H1 (cell line): ENCODE results near the gene TP63. TPM values are rescaled to one million over a fixed set of nuclear protein-coding genes. Genes with fewer than 3 reads are reported as not detected.

Source experiments
- CTCF ChIA-PET: fragments of 300-600 bp; sonication (Branson Sonifier 250); formaldehyde crosslinking; loops from one replicate; lab custom pipeline; 2021; ENCODE audit not compliant: partially characterized antibody; lab: Charles Lee
- POLR2A ChIA-PET: fragments of 300-600 bp; sonication (Branson Sonifier 250); formaldehyde crosslinking; loops from one replicate; lab custom pipeline; 2021; ENCODE audit warnings: inconsistent platforms; ENCODE audit not compliant: partially characterized antibody; lab: Charles Lee
- DNase-seq, 2 experiments: peaks; one replicate each; pipeline versions ENCODE4 v3.0.0 to v3.0.0-alpha.2; 2010 to 2022; ENCODE audit warnings: low spot score in 2 of 2, low read depth in 1 of 2, mixed read lengths in 1 of 2
- FAIRE-seq: peaks from 2 replicates; lab custom pipeline; 2011; peaks lifted over from hg19 to GRCh38; lab: Jason Lieb, UNC
- H2AFZ ChIP-seq: 2 replicates; pipeline ENCODE4 v1.8.1; 2012; ENCODE audit warnings: low read length, inconsistent platforms
- H2AK5ac ChIP-seq: 2 replicates; pipeline ENCODE4 v1.6.1; 2013; ENCODE audit warnings: low read depth, low read length
- H2BK120ac ChIP-seq: replicated peaks from 2 replicates; pipeline ENCODE3; 2013; ENCODE audit warnings: low read depth, low read length, inconsistent platforms
- H2BK12ac ChIP-seq: 2 replicates; pipeline ENCODE4 v1.6.1; 2013; ENCODE audit warnings: low read depth, low read length
- H2BK15ac ChIP-seq: 2 replicates; pipeline ENCODE4 v1.6.1; 2013; ENCODE audit warnings: low read length
- H2BK20ac ChIP-seq: 2 replicates; pipeline ENCODE4 v1.6.1; 2013; ENCODE audit warnings: low read length
- H2BK5ac ChIP-seq: 2 replicates; pipeline ENCODE4 v1.6.1; 2013; ENCODE audit warnings: low read depth, low read length
- H3K14ac ChIP-seq: 2 replicates; pipeline ENCODE4 v1.6.1; 2013; ENCODE audit warnings: inconsistent platforms; ENCODE audit not compliant: insufficient read length
- H3K18ac ChIP-seq: 2 replicates; pipeline ENCODE4 v1.6.1; 2013; ENCODE audit warnings: low read length; ENCODE audit errors: extremely low read depth
- H3K23ac ChIP-seq: 2 replicates; pipeline ENCODE4 v1.6.1; 2013; ENCODE audit warnings: inconsistent platforms; ENCODE audit not compliant: insufficient read length
- H3K23me2 ChIP-seq: 2 replicates; pipeline ENCODE4 v1.6.1; 2013; ENCODE audit warnings: low read depth, low read length
- H3K27ac ChIP-seq: 2 replicates; pipeline ENCODE4 v1.6.1; 2011; ENCODE audit warnings: low read depth, low read length, inconsistent platforms
- H3K27me3 ChIP-seq, 4 experiments: replicated peaks in 1 of 4; 1 replicate in 1 of 4; 2 replicates in 3 of 4; pipeline versions ENCODE4 v1.6.1 to v1.8.1; 2011 to 2013; ENCODE audit warnings: low read length in 3 of 4, mild to moderate bottlenecking in 3 of 4, inconsistent platforms in 2 of 4, mixed read lengths in 2 of 4, moderate library complexity in 1 of 4; ENCODE audit not compliant: control insufficient read depth in 3 of 4, insufficient read depth in 3 of 4; ENCODE audit errors: extremely low read depth in 1 of 4
- H3K36me3 ChIP-seq, 4 experiments: 2 replicates each; pipeline versions ENCODE4 v1.6.1 to v1.8.1; 2011 to 2013; ENCODE audit warnings: mild to moderate bottlenecking in 4 of 4, low read length in 3 of 4, moderate library complexity in 2 of 4, control low read depth in 1 of 4, inconsistent platforms in 1 of 4; ENCODE audit not compliant: insufficient read depth in 4 of 4, control insufficient read depth in 2 of 4
- H3K4ac ChIP-seq: replicated peaks from 2 replicates; pipeline ENCODE3; 2013; ENCODE audit warnings: low read length, low read depth, mixed read lengths, inconsistent platforms; ENCODE audit not compliant: insufficient read length
- H3K4me1 ChIP-seq, 4 experiments: replicated peaks in 1 of 4; 1 replicate in 1 of 4; 2 replicates in 3 of 4; pipeline versions ENCODE4 v1.6.1 to v1.8.1; 2011 to 2013; ENCODE audit warnings: low read length in 3 of 4, inconsistent platforms in 2 of 4, mixed read lengths in 1 of 4; ENCODE audit not compliant: insufficient read depth in 4 of 4, control insufficient read depth in 3 of 4
- H3K4me2 ChIP-seq, 2 experiments: 2 replicates each; pipeline versions ENCODE4 v1.6.1 to v1.8.1; 2011 to 2013; ENCODE audit warnings: low read depth in 2 of 2, low read length in 2 of 2, control low read depth in 1 of 2, inconsistent platforms in 1 of 2, mild to moderate bottlenecking in 1 of 2; ENCODE audit not compliant: insufficient read depth in 1 of 2
- H3K4me3 ChIP-seq, 4 experiments: fragments of 200-600, 300-600 bp in 1 of 4; sonication (generic), shearing (Covaris generic), sonication (Bioruptor Twin) in 1 of 4; 2 replicates each; pipeline versions ENCODE4 v1.5.1 to v1.8.1; 2011 to 2016; ENCODE audit warnings: low read length in 4 of 4, low read depth in 3 of 4, control low read depth in 2 of 4, inconsistent platforms in 2 of 4, mild to moderate bottlenecking in 2 of 4, mixed read lengths in 1 of 4, moderate library complexity in 1 of 4; ENCODE audit not compliant: insufficient read depth in 2 of 4; ENCODE audit errors: extremely low read depth in 1 of 4
- H3K56ac ChIP-seq: replicated peaks from 2 replicates; pipeline ENCODE3; 2013; ENCODE audit warnings: low read depth, mild to moderate bottlenecking, mixed read lengths, low read length, inconsistent platforms; ENCODE audit not compliant: insufficient read length
- H3K79me1 ChIP-seq: 2 replicates; pipeline ENCODE4 v1.6.1; 2013; ENCODE audit warnings: low read depth, low read length, control low read depth
- H3K79me2 ChIP-seq, 2 experiments: 2 replicates each; pipeline versions ENCODE4 v1.6.1 to v1.8.1; 2012 to 2013; ENCODE audit warnings: low read length in 2 of 2, mild to moderate bottlenecking in 2 of 2, inconsistent platforms in 1 of 2; ENCODE audit not compliant: insufficient read depth in 2 of 2, control insufficient read depth in 1 of 2
- H3K9ac ChIP-seq, 4 experiments: replicated peaks in 1 of 4; 1 replicate in 1 of 4; 2 replicates in 3 of 4; pipeline versions ENCODE4 v1.6.1 to v1.8.1; 2011 to 2013; ENCODE audit warnings: low read depth in 3 of 4, low read length in 3 of 4, control low read depth in 2 of 4, mild to moderate bottlenecking in 2 of 4, moderate library complexity in 2 of 4, inconsistent platforms in 1 of 4; ENCODE audit errors: extremely low read depth in 1 of 4
- H3K9me3 ChIP-seq, 2 experiments: 2 replicates each; pipeline versions ENCODE4 v1.6.1 to v1.8.1; 2012 to 2013; ENCODE audit warnings: mild to moderate bottlenecking in 2 of 2, moderate library complexity in 2 of 2, control low read depth in 1 of 2, inconsistent platforms in 1 of 2, low read depth in 1 of 2, low read length in 1 of 2, mixed read lengths in 1 of 2; ENCODE audit not compliant: insufficient read depth in 2 of 2
- H4K20me1 ChIP-seq, 2 experiments: replicated peaks in 1 of 2; 2 replicates each; pipeline versions ENCODE3 to v1.8.1; 2011 to 2013; ENCODE audit warnings: inconsistent platforms in 2 of 2, low read length in 2 of 2, mild to moderate bottlenecking in 1 of 2; ENCODE audit not compliant: insufficient read depth in 2 of 2, control insufficient read depth in 1 of 2
- H4K5ac ChIP-seq: 2 replicates; pipeline ENCODE4 v1.6.1; 2013; ENCODE audit warnings: low read length, low read depth, mixed read lengths, inconsistent platforms; ENCODE audit not compliant: insufficient read length
- H4K8ac ChIP-seq: 2 replicates; pipeline ENCODE4 v1.8.0; 2013; ENCODE audit warnings: mild to moderate bottlenecking, moderate library complexity, low read length, inconsistent platforms; ENCODE audit not compliant: insufficient read depth; ENCODE audit errors: extremely low read depth
- H4K91ac ChIP-seq: replicated peaks from 2 replicates; pipeline ENCODE3; 2013; ENCODE audit warnings: low read length, mixed read lengths, inconsistent platforms; ENCODE audit not compliant: insufficient read length
- BRCA1 ChIP-seq: IDR thresholded peaks from 2 replicates; pipeline ENCODE4 v1.6.1; 2012; ENCODE audit warnings: low read depth, low read length, improper control_type of control experiment
- EP300 ChIP-seq, 2 experiments: IDR thresholded peaks; 1 replicate in 1 of 2; 2 replicates in 1 of 2; pipeline ENCODE4 v1.6.1; 2011 to 2012; ENCODE audit warnings: low read depth in 2 of 2, low read length in 2 of 2, mild to moderate bottlenecking in 2 of 2, borderline replicate concordance in 1 of 2, inconsistent platforms in 1 of 2, moderate library complexity in 1 of 2
- EZH2 ChIP-seq: fragments of 200-600 bp; sonication (generic); IDR thresholded peaks from 2 replicates; pipeline ENCODE4 v1.7.1; 2012; ENCODE audit warnings: low read depth, mild to moderate bottlenecking, moderate library complexity, low read length, inconsistent platforms; ENCODE audit not compliant: severe bottlenecking
- SUZ12 ChIP-seq: fragments of 200-600 bp; sonication (generic); IDR thresholded peaks from 2 replicates; pipeline ENCODE4 v1.6.1; 2012; ENCODE audit warnings: mild to moderate bottlenecking, inconsistent platforms, low read length, moderate library complexity, mixed read lengths
- TAF1 ChIP-seq: IDR thresholded peaks from 2 replicates; pipeline ENCODE4 v1.6.1; 2011; ENCODE audit warnings: mild to moderate bottlenecking, low read depth, low read length
- ZNF274 ChIP-seq: IDR thresholded peaks from 2 replicates; pipeline ENCODE4 v1.7.0; 2012; ENCODE audit warnings: low read length, borderline replicate concordance; ENCODE audit errors: extremely low read depth
- polyA plus RNA-seq, 7 experiments: library from polyadenylated mRNA; depleted of rRNA in 3 of 7; stranded (reverse) in 5 of 7; unstranded in 2 of 7; fragments of >200 nt in 5 of 7; fragments of 200-250 nt in 2 of 7; gene quantifications; 1 replicate in 5 of 7; 2 replicates in 1 of 7; 4 replicates in 1 of 7; pipeline versions ENCODE4 v1.2.1 to v1.2.3, GENCODE V29; 2011 to 2013; ENCODE audit warnings: missing spikeins in 2 of 7, mixed read lengths in 2 of 7
- total RNA-seq: library from RNA; stranded (reverse); fragmentation: NEBNext Ultra II Directional; extraction: Animal tissue kit (Norgen Biotek cat#: 25700); gene quantifications from 2 replicates; pipeline ENCODE4 v1.2.1, GENCODE V29; 2021

TP63 gene
- total and polyA plus RNA-seq, 2 of the 8 experiments (the other 6 are each of a cell fraction or from before 2014, with no cell fraction given) = not detected

DNA sequence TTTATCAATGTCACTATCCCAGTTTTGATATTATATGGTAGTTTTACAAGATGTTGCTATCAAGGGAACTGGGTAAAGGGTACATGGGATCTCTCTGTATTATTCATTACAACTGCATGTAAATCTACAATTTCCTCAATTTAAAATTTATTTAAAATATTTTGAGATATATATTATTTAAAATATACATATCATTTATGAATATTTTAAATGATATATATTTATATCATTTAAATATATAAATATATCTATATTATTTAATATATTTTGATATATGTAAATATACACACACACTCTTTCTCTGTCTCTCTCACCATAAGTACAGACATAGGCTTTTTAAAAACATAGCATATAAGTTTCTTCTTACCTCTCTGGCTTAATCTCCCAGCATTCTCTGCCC lies 104.7 kb downstream of the TP63 start:
- Histone ChIP-seq H3K4me1 (no peaks in the 10 kb centered on the region), H4K5ac (no peak overlapping the region), H2BK15ac (no peak overlapping the region), H3K23me2 (no peaks in the 10 kb centered on the region), H3K4ac (no peak overlapping the region), H2AFZ (no peak overlapping the region), H4K8ac (no peak overlapping the region), H3K79me1 (no peaks in the 10 kb centered on the region), H3K56ac (no peak overlapping the region), H3K27ac (no peak overlapping the region), H3K36me3 (no peaks in the 10 kb centered on the region)
- CTCF ChIA-PET = no interaction called here
- no peak for TF ChIP-seq BRCA1
- TF ChIP-seq TAF1 = no peak
- no peak for TF ChIP-seq SUZ12
- TF ChIP-seq EZH2 = no peak
- no peak for TF ChIP-seq EP300 (IDR thresholded peaks at IDR 0.05; ENCODE audit: borderline replicate concordance in 1 of 2, low read depth in 2 of 2, low read length in 2 of 2)
- no peak for TF ChIP-seq ZNF274
- TF ChIP-seq, all 59 proteins: peak for 0
- Histone ChIP-seq H2AK5ac (no peak overlapping the region), H3K23ac (no peak overlapping the region), H3K4me2 (no peak overlapping the region), H3K79me2 (no peaks in the 10 kb centered on the region), H3K9ac (no peak overlapping the region), H2BK20ac (no peak overlapping the region), H2BK5ac (no peak overlapping the region), H4K91ac (no peak overlapping the region), H3K9me3 (no peaks in the 10 kb centered on the region), H3K4me3 (no peak overlapping the region), H3K27me3 (no peaks in the 10 kb centered on the region), H2BK12ac (no peak overlapping the region), H2BK120ac (no peak overlapping the region), H3K14ac (no peak overlapping the region), H3K18ac (no peak overlapping the region), H4K20me1 (no peaks in the 10 kb centered on the region)
- no peak for DNase-seq
- FAIRE-seq = no peak
- POLR2A ChIA-PET = no interaction called here
